Skeletal muscle tissue (tissue), 4 donors: ENCODE measurements around the gene CFAP43. TPM values are rescaled to one million over a fixed set of nuclear protein-coding genes. Genes with fewer than 3 reads are reported as not detected.
A peak's percentile ranks its signal among the peaks of the same experiment; 100 is the strongest.

Source experiments
- H3K27ac ChIP-seq: one replicate; pipeline ENCODE4 v1.7.0; 2013; ENCODE audit warnings: mild to moderate bottlenecking, low read depth, low read length, inconsistent platforms
- H3K27me3 ChIP-seq, 3 donors: one replicate each; pipeline ENCODE4 v1.7.0; 2013; ENCODE audit warnings: low read length in 3 of 3; ENCODE audit not compliant: control insufficient read depth in 3 of 3, insufficient read depth in 3 of 3
- H3K36me3 ChIP-seq, 3 donors: one replicate each; pipeline ENCODE4 v1.7.0; 2013; ENCODE audit warnings: low read length in 3 of 3; ENCODE audit not compliant: control insufficient read depth in 3 of 3, insufficient read depth in 3 of 3
- H3K4me1 ChIP-seq, 3 donors: one replicate each; pipeline ENCODE4 v1.7.0; 2013; ENCODE audit warnings: low read length in 3 of 3, mild to moderate bottlenecking in 3 of 3; ENCODE audit not compliant: control insufficient read depth in 3 of 3, insufficient read depth in 3 of 3
- H3K4me3 ChIP-seq, 3 donors: one replicate each; pipeline ENCODE4 v1.7.0; 2013; ENCODE audit warnings: low read length in 3 of 3
- H3K9ac ChIP-seq, 3 donors: one replicate each; pipeline ENCODE4 v1.7.0; 2013; ENCODE audit warnings: low read length in 3 of 3, mild to moderate bottlenecking in 3 of 3, moderate library complexity in 2 of 3, low read depth in 1 of 3
- H3K9me3 ChIP-seq, 3 donors: one replicate each; pipeline ENCODE4 v1.7.0; 2013; ENCODE audit warnings: low read length in 3 of 3; ENCODE audit not compliant: control insufficient read depth in 3 of 3
- total RNA-seq: library from RNA; depleted of rRNA; stranded (reverse); fragments of >200 nt; gene quantifications from one replicate; pipeline ENCODE4 v1.2.3, GENCODE V29; 2014
- donor health status: Osteomylitis.

Gene CFAP43
- total RNA-seq, 1 donor from 2014 or later = 2.1 TPM

GRCh38 chr10:104268713-104269645 is 36.8 kb upstream of the CFAP43 start, which contains the start of gene GSTO2:
GSTO2 (plus strand) TSS chr10:104269184; CDS start chr10:104274916, 5,732 bp downstream.
- H3K36me3 ChIP-seq = peaks cover 17 to 30% (median 30%) of the 10 kb centered on the region in 3 donors
- peaks cover 7 to 12% (median 9%) of the 10 kb centered on the region in 3 donors for H3K4me1 ChIP-seq
- peak within 1 kb of the TSS; percentile 69 for H3K27ac ChIP-seq
- no peaks in the 10 kb centered on the region for H3K9me3 ChIP-seq
- no peaks in the 10 kb centered on the region for H3K27me3 ChIP-seq
- H3K9ac ChIP-seq = peak within 1 kb of the TSS; percentile 85 to 90 (median 89)
- peak within 1 kb of the TSS; percentile 87 to 90 (median 89) for H3K4me3 ChIP-seq

DNA sequence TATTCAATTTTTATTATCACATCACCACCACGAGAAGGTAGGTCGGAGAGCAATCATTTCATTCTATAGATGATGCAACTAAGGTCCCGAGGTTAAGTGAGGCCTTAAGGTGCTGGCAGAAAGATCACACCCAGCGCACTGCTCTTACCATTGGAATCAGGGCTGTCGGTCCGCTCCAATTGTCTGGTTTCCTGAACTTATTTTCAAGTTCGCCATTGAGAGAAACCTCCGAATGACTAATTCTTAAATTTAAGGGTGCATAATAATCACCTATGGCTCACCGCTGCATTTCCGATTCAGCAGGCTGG is 36.2 kb upstream of the CFAP43 start:
- Histone ChIP-seq H3K4me3 (peak overlapping the region; percentile 81 to 90 (median 87)), H3K9me3 (no peaks in the 10 kb centered on the region), H3K36me3 (peaks cover 17 to 34% (median 32%) of the 10 kb centered on the region in 3 donors), H3K4me1 (peaks cover 7 to 12% (median 9%) of the 10 kb centered on the region in 3 donors), H3K27ac (peak overlapping the region; percentile 69), H3K9ac (peak overlapping the region; percentile 80 to 90 (median 87)), H3K27me3 (no peaks in the 10 kb centered on the region)

GRCh38 chr10:104267721-104268404 is 35.7 kb upstream of the CFAP43 start:
- peak overlapping the region; percentile 81 to 90 (median 87) for H3K4me3 ChIP-seq

GRCh38 chr10:104264783-104265182 is 32.6 kb upstream of the CFAP43 start:
- H3K27me3 ChIP-seq = no peaks in the 10 kb centered on the region
- H3K9ac ChIP-seq = no peak overlapping the region
- H3K9me3 ChIP-seq = no peaks in the 10 kb centered on the region
- no peak overlapping the region for H3K4me3 ChIP-seq
- H3K36me3 ChIP-seq = peaks cover 38 to 68% (median 64%) of the 10 kb centered on the region in 3 donors
- no peak overlapping the region for H3K27ac ChIP-seq
- peaks cover 9 to 16% (median 12%) of the 10 kb centered on the region in 3 donors for H3K4me1 ChIP-seq

More at GRCh38 chr10:104267721-104268404, 35.7 kb upstream of the CFAP43 start:
- H3K27me3 ChIP-seq = no peaks in the 10 kb centered on the region
- H3K27ac ChIP-seq = peak overlapping the region; percentile 69
- H3K36me3 ChIP-seq = peaks cover 19 to 39% (median 37%) of the 10 kb centered on the region in 3 donors
- H3K9ac ChIP-seq = peak overlapping the region in 2 of 3 donors; percentile 80 to 87
- peaks cover 7 to 12% (median 9%) of the 10 kb centered on the region in 3 donors for H3K4me1 ChIP-seq
- H3K9me3 ChIP-seq = no peaks in the 10 kb centered on the region

- Histone ChIP-seq H3K27ac (no peak overlapping the region), H3K36me3 (peaks cover 42 to 68% (median 63%) of the 10 kb centered on the region in 3 donors), H3K9ac (no peak overlapping the region), H3K9me3 (no peaks in the 10 kb centered on the region), H3K27me3 (no peaks in the 10 kb centered on the region), H3K4me1 (peaks cover 6 to 17% (median 9%) of the 10 kb centered on the region in 3 donors), H3K4me3 (no peak overlapping the region)
Observed at GRCh38 chr10:104262055-104262454, 29.9 kb upstream of the CFAP43 start.

GRCh38 chr10:104260775-104261115 is 28.6 kb upstream of the CFAP43 start:
- Histone ChIP-seq H3K4me1 (peaks cover 13 to 27% (median 17%) of the 10 kb centered on the region in 3 donors), H3K27ac (peak overlapping the region; percentile 5), H3K4me3 (no peak overlapping the region), H3K9me3 (no peaks in the 10 kb centered on the region), H3K9ac (no peak overlapping the region), H3K27me3 (no peaks in the 10 kb centered on the region), H3K36me3 (peaks cover 39 to 58% (median 58%) of the 10 kb centered on the region in 3 donors)

- Histone ChIP-seq H3K27ac (peak overlapping the region; percentile 5), H3K27me3 (no peaks in the 10 kb centered on the region), H3K4me1 (peaks cover 13 to 27% (median 17%) of the 10 kb centered on the region in 3 donors), H3K9ac (no peak overlapping the region), H3K9me3 (no peaks in the 10 kb centered on the region), H3K4me3 (no peak overlapping the region), H3K36me3 (peaks cover 35 to 54% (median 54%) of the 10 kb centered on the region in 3 donors)
Observed at GRCh38 chr10:104259999-104260774, 28.0 kb upstream of the CFAP43 start.

DNA sequence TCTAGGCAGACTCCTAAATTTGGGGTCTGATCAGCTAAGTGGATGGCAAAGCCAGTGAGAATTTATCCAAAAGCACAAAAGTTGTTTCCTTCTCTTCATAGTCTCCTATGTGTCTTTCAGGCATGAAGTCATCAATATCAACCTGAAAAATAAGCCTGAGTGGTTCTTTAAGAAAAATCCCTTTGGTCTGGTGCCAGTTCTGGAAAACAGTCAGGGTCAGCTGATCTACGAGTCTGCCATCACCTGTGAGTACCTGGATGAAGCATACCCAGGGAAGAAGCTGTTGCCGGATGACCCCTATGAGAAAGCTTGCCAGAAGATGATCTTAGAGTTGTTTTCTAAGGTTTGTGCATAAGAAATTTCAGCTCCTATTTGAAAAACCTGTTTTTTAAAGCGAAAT is 27.3 kb upstream of the CFAP43 start:
- Histone ChIP-seq H3K4me1 (peaks cover 14 to 27% (median 17%) of the 10 kb centered on the region in 3 donors), H3K4me3 (no peak overlapping the region), H3K27ac (no peak overlapping the region), H3K9ac (no peak overlapping the region), H3K27me3 (no peaks in the 10 kb centered on the region), H3K9me3 (no peaks in the 10 kb centered on the region), H3K36me3 (peaks cover 33 to 52% (median 46%) of the 10 kb centered on the region in 3 donors)

GRCh38 chr10:104258209-104258608 is 26.0 kb upstream of the CFAP43 start:
- Histone ChIP-seq H3K36me3 (peaks cover 33 to 45% (median 36%) of the 10 kb centered on the region in 3 donors), H3K27me3 (no peaks in the 10 kb centered on the region), H3K27ac (peak overlapping the region; percentile 46), H3K4me1 (peaks cover 18 to 27% (median 19%) of the 10 kb centered on the region in 3 donors), H3K9me3 (no peaks in the 10 kb centered on the region), H3K9ac (no peak overlapping the region), H3K4me3 (no peak overlapping the region)
